Right lobe of liver (tissue), 4 donors: Measurements from ENCODE around the gene ZIC4.

Source experiments
- POLR2A ChIP-seq: fragments of 450-650 bp; IDR thresholded peaks from one replicate; pipeline ENCODE4 v1.6.1; 2017; ENCODE audit warnings: antibody characterized with exemption, mild to moderate bottlenecking
- TF ChIP-seq, protein P1 (sequence below), 4 donors: fragments of 200-600 bp in 3 of 4; fragments of 450-650 bp in 1 of 4; IDR thresholded peaks; one replicate each; pipeline versions ENCODE4 v1.5.1 to v1.8.0; 2016 to 2022; ENCODE audit warnings: antibody characterized with exemption in 4 of 4, mild to moderate bottlenecking in 2 of 4
- donor health status: DM: no; HTN: no; CAD: no.
- donor health status: DM: no; HTN: no; CAD: no.
- donor health status: DM: no; HTN: yes; CAD: no.

GRCh38 chr3:147385059-147386012, 21.0 kb downstream of the ZIC4 start:
- TF ChIP-seq, protein P1, sequence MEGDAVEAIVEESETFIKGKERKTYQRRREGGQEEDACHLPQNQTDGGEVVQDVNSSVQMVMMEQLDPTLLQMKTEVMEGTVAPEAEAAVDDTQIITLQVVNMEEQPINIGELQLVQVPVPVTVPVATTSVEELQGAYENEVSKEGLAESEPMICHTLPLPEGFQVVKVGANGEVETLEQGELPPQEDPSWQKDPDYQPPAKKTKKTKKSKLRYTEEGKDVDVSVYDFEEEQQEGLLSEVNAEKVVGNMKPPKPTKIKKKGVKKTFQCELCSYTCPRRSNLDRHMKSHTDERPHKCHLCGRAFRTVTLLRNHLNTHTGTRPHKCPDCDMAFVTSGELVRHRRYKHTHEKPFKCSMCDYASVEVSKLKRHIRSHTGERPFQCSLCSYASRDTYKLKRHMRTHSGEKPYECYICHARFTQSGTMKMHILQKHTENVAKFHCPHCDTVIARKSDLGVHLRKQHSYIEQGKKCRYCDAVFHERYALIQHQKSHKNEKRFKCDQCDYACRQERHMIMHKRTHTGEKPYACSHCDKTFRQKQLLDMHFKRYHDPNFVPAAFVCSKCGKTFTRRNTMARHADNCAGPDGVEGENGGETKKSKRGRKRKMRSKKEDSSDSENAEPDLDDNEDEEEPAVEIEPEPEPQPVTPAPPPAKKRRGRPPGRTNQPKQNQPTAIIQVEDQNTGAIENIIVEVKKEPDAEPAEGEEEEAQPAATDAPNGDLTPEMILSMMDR (IDR thresholded peaks at IDR 0.05) = no peak
- TF ChIP-seq POLR2A = no peak
